GM18858 (cell line): ENCODE data around the gene C2CD4D.

Experiments
- ATAC-seq: cut with Tn5 transposase; IDR thresholded peaks from one replicate; pipeline ENCODE4 v1.9.1; 2021; ENCODE audit not compliant: unreplicated experiment

Gene C2CD4D

GRCh38 chr1:151815716-151816327, 23.8 kb downstream of the C2CD4D start:
- ATAC-seq, result no peak

- ATAC-seq, result no peak
Observed at GRCh38 chr1:151814971-151815545, 24.6 kb downstream of the C2CD4D start.

DNA sequence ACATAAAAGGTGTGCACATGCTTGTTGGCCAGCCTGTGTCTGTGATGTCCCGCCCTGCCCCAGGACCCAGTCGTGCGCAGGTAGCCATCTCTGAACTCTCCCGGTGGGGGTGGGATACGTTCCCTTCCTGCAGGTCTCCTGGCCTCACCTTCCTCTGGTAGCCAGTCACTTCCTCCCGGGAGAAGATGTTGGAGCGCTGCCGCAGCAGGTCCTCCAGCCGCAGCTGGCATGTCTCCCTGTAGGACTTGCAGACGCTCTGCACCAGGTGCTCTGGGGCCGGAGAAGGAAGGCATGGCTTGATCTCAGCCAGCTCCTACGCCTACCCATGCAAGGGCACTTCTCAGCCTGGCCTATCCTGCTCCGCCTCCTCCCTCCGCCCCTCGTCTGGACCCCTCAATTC, 25.2 kb downstream of the C2CD4D start:
- no peak for ATAC-seq

GRCh38 chr1:151813271-151813977, 26.2 kb downstream of the C2CD4D start:
- no peak for ATAC-seq

DNA sequence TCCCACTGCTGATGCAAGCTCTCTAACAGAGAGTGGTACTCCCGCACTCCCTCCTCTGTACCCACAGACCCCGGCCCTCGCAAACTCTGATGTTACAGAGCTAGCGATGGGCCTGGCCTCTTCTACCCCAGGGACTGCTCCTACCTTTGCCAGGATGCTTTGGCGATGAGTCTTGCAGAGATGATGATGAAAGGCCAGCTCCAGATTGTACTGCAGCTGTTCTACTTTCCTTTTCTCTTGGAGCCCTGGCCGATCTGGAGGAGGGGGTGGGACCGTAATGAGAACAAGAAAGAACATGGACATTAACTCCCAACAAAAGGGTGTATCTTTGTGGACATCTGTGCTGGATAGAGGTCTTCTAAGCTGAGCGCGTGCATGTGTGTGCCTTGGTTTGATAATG, 28.4 kb downstream of the C2CD4D start:
- ATAC-seq, result no peak

DNA sequence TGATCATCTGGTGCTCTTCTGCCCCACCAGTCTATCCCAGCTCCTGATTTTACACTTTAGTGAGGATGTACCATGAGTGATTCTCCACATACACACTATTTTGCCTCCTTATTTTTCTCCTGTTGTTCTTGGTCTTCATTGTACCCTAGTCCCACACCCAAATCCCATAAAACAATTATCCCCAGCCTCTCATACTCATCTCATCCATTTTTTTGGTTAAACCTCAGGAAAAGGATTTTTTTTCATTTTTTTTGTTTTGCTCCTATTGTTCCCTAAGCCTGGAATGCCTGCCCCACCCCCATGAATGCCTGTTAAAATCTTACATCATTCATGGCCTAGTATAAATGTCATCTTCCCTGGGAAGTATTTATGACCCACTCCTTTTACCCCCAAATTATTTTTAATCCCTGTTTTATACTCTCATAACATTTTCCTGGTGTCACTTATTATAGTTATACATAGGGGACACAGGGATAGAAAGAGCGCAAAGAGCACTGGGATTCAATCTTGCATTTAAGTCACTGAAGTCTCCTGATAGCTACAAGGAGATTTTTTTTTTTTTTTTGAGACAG, 29.5 kb downstream of the C2CD4D start:
- ATAC-seq, result no peak

- no peak for ATAC-seq
Observed at GRCh38 chr1:151809290-151809984, 30.2 kb downstream of the C2CD4D start.

- ATAC-seq, result no peak
Observed at GRCh38 chr1:151807766-151808165, 31.9 kb downstream of the C2CD4D start.

DNA sequence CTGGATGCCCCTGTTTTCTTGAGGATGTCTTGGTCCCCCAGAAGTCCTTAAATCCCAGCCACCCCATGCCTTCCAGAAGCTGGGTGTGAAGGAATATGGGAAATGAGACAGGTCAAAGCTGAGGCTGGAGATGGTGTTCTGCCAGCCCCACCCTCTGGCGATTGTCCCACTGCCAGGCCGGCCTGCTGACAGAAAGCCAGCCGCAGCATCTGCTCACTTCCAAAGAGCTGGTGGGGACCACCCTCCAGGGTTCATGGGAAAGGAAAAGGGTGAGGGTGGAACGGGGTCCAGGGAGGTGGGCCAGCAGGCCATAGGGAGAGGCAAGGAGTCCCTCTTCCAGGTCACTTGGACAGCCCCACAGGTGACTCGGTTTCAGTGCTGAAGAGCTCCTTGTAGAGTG, 32.5 kb downstream of the C2CD4D start:
- no peak for ATAC-seq

- no peak for ATAC-seq
Observed at GRCh38 chr1:151806170-151806569, 33.5 kb downstream of the C2CD4D start.

DNA sequence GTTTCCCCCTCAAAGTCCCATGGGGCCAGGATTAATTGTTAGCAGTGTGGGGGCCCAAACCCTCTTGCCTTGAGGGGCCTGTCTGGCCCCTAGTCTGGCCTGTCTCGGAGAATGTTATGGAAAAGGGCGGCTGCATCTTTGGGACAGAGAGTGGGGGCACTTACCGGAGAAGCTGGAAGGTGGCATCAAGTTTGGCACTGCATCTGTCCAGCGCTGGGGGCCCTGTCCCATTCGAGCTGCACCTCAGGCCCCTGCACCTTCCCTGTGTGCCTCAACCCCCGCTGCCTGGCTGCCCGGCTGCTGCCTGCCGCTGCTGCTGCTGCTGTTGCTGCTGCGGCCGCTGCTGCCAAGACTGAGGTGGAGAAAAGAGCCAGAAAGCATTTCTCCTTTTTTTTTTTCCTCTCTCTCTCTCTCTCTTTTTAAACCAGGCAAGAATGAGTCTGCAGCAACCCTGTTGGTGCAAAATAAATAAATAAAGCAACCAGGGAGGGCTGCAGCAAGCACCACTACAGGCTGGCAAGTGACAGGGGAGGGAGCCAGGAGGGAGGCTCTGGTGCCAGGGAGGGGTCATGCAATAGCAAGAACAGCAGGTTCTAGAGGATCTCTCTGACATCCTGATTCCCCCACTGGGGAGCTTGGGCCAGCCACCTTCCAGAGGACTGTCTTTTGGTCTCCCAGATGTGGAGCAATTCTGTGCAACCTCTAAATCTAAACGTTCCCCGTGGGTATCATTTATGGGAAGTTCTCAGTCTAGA, 34.4 kb downstream of the C2CD4D start, which contains the start of gene LINGO4:
TSS of gene LINGO4 (minus strand) at position 354 of the 755 bp plus-strand sequence. CDS start 2,715 bp downstream, outside the sequence.
- ATAC-seq, result no peak

DNA sequence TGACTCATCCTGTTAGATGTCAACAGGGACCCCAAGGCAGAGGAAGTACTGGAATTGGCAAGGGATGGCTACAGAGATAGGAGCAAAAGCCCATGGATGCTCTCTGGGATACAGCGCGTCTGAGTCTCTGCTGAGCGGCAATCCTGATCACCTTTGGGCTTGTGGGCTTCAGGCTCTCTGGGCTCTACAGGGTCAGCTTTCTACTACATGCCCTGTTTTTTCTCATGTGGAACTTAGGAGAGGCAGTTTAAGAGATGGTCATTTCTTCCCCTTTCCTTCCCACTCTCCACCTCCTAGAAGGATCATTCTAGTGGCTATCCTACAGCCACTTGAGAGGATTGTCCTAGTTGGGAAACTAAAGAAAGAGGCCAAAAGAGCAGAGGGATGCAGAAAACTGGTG, 35.7 kb downstream of the C2CD4D start:
- no peak for ATAC-seq

- no peak for ATAC-seq
Observed at GRCh38 chr1:151803164-151803563, 36.5 kb downstream of the C2CD4D start.

GRCh38 chr1:151802372-151802771, 37.2 kb downstream of the C2CD4D start:
- no peak for ATAC-seq

DNA sequence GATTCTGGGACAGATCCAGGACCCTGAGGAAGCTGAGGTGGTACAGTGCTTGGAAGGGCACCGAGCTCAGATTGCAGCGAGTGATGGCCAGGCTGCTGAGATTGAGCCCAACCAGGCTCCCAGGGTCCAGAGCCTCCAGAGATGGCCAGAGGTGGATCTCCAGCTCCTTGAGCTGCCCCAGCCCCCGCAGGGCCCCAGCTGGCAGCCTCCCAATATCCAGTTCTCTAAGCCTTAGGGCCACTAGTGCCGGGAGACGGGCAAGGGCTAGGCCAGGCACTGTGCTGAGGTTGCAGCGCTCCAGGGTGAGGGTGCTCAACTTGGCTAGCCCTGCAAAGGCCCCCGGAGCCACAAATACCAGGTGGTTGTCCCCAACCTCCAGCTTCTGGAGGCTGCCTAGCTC, 37.8 kb downstream of the C2CD4D start:
- no peak for ATAC-seq

GRCh38 chr1:151801310-151801820, 38.3 kb downstream of the C2CD4D start:
- no peak for ATAC-seq

- ATAC-seq, result no peak
Observed at GRCh38 chr1:151800830-151801229, 38.8 kb downstream of the C2CD4D start.

- ATAC-seq, result no peak
Observed at GRCh38 chr1:151799179-151800022, 40.2 kb downstream of the C2CD4D start.

DNA sequence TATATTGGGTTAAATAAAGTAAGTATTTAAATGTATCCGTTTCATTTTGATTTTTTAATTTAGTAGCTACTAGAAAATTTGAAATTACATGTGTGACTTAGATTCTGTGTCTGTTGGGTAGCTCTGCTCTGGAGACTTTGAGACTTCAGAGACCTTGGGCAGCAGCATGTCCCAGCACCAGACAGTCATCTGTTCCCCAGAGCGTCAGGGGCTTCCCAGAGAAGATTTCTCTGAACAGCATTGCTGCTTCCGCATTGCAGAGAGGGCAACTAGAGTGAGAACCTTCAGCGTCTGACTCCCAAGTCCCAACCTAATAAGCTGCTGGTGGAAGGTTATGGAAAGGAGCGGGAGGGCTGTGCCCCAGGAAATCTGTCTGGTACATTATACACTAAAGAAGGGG, 41.0 kb downstream of the C2CD4D start:
- ATAC-seq, result no peak
